ENCODE results near the gene ZNF784. TPM values are rescaled to one million over a fixed set of nuclear protein-coding genes. Genes with fewer than 3 reads are reported as not detected.
"Not testable (repeated sequence)": the region's sequence is repeated elsewhere in the genome, so short reads cannot be mapped to it uniquely, and the experiment has no call there.

Gene ZNF784
- polyA plus RNA-seq, 4 donors: 9.2 to 13.5 (median 11.2) TPM

DNA sequence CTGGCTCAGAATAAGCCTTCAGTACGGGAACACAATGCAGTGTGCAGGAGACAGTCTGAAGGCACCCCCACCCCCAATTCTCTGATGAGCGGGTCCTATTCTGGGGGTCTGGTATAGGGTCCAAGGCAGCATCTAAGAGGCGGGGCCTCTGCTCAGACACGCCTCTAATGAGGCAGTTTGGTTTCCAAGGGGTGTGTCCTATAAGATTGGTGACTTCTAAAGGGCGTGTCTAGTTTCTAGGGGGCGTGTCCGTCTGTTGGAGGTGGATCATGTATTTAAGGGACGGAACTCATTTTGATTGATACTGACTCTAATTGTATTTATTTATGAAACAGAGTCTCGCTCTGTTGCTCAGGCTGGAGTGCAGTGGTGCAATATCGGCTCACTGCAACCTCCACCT lies 33.7 kb downstream of the ZNF784 start:
- no peak for DNase-seq (ENCODE audit: low read depth in 4 of 4, low spot score in 3 of 4)

DNA sequence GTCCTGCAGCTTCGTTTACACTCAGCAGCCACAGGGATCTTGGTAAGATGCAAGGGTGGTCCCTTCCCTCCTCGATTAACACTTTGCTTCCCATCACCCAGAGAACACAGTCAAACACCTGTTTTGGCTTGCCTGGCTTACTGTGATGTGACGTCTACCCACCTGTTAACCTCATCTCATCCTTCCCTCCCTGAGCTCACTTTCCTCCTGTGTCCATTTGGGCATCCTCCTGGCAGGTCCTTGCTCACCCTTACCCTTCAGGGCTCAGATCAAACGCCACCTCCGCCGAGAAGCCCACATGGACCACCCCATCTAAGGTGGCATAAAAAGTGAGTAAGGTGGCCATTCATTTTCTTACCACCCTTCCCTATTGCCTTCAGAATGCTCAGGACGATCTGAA lies 34.3 kb downstream of the ZNF784 start:
- DNase-seq (ENCODE audit: low read depth in 4 of 4, low spot score in 3 of 4): no peak

DNA sequence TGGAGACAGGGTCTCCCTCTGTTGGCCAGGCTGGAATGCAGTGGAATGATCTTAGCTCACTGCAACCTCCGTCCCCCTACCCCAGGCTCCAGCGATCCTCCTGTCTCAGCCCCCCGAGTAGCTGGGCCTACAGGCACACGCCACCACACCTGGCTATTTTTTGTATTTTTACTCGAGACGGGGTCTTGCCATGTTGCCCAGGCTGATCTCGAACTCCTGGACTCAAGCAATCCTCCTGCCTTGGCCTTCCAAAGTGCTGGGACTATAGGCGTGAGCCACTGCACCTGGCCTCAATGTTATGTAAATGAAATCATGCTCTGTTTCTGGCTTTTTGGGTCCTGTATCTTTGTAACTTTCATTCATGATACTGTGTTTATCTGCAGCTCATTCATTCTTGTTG lies 35.6 kb downstream of the ZNF784 start:
- DNase-seq (ENCODE audit: low read depth in 4 of 4, low spot score in 3 of 4): no peak

DNA sequence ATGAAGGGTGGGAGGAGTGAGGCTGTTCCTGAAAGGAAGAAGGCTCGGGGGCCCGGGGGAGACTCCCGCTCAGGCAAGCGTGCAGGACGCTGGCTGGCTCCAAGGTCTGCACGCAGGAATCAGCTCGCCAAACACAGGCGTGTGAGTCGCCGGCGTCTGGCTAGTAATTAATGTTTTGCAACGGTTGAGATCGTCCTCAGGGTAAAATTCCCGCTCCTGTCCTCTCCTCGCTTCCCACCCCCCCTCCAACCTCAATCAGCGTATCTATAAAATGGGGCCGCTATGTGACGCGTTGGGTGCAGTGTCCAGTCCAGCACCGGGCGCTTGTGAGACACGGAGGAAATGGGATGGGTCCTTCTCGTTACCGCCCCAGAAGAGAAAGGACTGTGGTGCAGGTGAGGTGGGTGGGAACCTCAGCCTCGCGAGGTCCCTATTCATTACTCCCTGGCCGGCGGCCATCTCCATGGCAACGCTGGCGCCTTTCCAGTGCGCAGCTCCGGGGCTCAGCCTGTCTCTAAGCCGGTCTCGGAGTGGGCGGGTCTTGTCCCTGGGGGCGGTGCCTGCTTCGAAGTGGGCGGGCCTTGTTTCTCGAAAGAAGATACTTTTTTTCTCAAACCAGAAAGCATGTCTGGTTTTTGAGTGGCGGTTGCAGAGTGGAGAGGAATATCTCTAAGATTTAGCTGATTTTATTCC lies 37.2 kb downstream of the ZNF784 start:
- DNase-seq (ENCODE audit: low read depth in 4 of 4, low spot score in 3 of 4): peak; percentile 89 to 95 (median 92)

DNA sequence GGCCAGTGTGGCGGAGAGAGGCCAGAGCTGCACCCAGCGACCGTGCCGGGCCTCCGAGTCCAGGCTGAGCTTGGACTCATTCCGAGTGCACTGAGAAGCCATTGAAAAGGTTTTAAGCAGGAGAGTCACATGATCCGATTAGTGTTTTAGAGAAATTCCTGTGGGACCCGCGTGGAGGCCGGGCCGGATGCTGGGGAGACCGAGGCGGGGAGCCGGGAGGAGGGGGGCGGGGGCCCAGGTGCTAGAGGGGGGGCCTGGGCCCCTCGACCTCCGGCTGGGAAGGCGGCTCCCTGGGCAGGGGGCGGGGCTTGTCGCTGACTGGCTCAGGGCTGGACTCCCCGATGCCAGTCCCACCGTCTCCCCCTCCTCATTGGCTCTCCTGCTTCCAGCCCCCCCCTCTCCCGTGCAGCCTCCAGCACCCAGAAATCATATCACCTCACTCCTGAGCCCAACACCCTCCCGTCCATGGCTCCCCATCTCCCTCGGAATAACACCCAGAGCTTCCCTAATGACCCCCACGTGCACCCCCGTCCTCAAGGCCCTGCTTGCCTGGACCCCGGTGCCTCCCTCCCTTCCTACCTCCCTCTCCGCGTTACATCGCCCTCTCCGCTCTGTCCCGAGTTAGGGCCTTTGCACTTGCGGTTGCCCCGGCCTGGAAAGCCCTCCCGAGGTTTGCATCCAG lies 38.6 kb downstream of the ZNF784 start:
- peak in 3 of 4 donors; percentile 68 to 79 (median 77) for DNase-seq (ENCODE audit: low read depth in 4 of 4, low spot score in 3 of 4)

DNA sequence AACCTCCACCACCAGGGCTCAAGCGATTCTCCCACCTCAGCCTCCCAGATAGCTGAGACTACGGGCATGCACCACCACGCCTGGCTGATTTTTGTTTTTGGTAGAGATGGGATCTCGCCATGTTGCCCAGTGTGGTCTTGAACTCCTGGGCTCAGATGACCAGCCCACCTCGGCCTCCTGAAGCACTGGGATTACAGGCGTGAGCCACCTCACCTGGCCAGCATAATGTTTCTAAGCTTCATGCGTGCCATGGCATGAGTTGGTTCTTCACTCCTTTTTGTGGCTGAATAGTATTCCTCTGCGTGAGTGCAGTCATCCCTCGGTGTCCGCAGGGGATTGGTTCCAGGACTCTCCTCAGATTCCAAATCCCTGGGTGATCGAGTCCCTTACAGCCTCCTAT lies 39.5 kb downstream of the ZNF784 start:
- no peak for DNase-seq (ENCODE audit: low read depth in 4 of 4, low spot score in 3 of 4)

DNA sequence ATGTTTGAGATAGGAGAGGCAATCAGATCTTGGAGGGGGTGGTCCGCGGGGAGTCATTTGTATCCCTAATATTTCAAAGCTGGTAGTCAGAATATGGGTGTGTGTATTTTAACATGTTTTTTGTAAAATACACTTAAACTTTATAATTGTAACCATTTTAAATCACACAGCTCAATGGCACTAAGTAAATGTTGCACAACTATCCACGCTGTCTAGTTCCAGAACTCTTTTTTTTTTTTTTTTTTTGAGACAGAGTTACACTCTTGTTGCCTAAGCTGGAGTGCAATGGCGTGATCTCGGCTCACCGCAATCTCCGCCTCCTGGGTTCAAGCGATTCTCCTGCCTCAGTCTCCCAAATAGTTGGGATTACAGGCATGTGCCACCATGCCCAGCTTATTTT lies 40.5 kb downstream of the ZNF784 start:
- not testable (repeated sequence) for DNase-seq (ENCODE audit: low read depth in 4 of 4, low spot score in 3 of 4)

DNA sequence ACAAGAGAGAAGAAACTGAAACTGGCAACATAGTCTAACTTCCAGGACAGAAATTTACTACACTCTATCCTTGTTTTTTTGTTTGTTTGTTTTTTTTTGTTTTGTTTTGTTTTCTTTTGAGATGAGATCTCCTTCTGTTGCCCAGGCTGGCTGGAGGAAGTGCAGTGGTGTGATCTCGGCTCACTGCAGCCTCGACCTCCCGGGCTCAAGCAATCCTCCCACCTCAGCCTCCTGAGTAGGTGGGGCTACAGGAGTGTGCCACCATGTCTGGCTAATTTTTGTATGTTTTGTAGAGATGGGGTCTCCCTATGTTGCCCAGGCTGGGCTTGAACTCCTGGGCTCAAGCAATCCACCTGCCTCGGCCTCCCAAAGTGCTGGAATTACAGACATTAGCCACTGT lies 42.1 kb downstream of the ZNF784 start:
- not testable (repeated sequence) for DNase-seq (ENCODE audit: low read depth in 4 of 4, low spot score in 3 of 4)

DNA sequence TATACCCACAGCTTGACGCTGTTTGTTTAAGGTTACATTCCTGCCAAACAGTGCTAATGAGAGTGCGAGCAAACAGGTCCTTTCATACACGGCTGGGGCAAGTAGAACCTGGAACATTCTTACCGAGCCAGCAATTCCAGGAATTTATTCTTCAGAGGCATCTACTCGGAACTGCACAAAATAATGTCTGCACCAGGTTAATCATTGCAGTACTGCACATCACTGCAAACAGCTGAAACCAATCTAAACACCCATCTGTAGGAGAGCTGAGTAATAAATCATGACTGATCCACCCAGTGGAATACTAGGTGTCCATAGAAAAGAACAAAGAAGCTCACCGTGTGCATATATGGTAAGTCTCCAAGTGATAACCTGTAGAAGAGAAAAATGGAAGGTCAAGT lies 42.5 kb downstream of the ZNF784 start:
- peak in 1 of 4 donors; percentile 59 for DNase-seq (ENCODE audit: low read depth in 4 of 4, low spot score in 3 of 4)

DNA sequence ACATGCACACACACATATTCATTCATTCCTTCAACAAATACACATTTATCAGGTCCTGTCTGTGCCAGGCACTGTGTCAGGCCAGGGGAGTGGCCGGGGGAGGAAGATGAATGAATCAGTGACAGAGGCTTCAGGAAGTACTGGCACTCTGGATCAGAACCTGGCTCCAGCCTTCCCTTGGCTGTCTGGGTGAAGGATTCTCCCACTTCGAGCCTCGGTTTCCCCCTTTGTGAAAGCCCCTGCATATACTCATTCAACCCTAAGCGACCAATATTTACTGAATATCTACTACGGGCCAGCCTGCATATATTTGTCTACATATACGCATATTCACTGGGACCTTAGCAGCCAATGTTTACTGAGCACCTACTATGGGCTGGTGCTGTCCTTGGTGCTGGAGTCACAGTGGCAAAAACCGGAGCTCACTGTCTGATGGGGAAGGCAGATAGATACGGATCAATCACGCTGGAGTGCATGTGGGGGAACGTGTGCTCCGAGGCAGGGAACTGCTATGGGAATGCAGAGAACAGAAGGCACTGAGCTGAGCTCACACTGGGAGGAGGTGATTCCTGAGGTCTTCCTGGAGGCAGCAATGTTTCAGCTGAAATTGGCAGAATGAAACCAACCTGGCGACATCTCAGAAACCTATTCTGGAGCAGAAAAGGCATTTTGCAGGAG lies 43.1 kb downstream of the ZNF784 start:
- DNase-seq (ENCODE audit: low read depth in 4 of 4, low spot score in 3 of 4): no peak

DNA sequence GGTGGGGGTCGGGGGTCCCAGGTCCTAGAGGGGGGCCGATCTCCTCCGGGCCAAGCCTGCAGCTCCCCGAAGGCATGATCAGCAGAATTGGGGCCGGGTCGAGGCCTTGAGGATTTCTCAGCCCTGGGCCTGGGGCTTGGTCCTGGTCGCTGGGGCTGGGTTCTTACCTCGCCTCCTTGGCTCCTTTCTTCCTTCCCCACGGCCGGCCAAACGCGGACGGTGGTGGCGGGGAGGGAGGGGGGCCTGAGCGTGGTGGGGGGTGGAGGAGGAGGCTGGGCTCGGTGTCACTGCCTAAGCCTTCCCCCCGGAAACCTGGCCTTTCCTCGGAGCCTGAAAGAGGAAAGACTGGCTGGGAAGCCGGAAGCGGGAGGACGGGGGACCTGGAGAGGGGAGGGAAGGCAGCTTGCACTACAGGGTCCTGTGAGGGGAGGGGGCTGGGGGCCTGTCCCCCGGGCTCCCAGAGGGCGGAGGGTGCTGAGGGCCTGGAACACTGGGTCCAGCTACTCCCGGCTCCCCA lies 43.7 kb downstream of the ZNF784 start, which contains the start of gene ZNF579:
ZNF579 (minus strand) TSS at position 221 of the 517 bp plus-strand sequence. CDS start 1,209 bp downstream, outside the sequence.
- peak; percentile 81 to 85 (median 84) for DNase-seq (ENCODE audit: low read depth in 4 of 4, low spot score in 3 of 4)

DNA sequence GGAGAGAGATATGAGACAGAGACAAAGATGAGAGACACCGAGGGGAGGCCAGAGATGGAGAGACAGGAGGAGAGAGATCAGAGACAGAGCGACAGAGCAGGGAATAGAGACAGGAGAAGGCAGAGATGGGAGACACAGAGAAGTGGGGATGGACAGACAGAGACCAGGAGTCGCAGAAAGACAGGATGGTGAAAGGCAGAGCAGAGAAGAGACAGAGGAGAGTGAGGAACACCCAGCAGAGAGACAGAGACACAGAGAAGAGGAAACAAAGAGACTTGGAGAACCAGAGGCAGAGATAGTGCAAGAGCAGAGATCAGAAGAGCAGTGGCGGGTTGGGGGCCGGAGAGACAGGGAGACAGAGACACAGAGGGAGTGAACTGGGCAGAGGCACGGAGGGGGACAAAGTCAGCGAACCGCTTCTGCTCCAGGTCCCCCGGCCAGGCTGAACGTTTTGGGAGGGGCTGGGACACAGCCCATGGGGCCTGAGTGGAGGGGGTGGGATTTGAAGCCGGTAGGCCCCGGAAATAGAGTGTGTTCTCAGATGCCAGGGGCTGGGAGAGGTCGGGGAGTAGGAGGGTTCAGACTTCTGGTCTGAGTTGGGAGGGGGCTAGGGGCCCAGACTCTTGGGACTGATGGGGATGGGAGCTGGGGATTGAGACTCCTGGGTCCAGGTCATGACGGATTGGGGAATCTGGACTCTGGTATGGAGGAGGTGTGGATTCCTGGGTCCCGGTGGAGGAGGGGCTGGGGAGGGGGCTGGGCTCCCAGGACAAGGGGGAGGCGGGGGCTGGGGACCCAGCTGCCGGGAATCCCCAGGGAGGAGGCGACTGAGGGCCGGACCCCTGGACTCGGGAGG lies 44.4 kb downstream of the ZNF784 start:
- DNase-seq (ENCODE audit: low read depth in 4 of 4, low spot score in 3 of 4): no peak

DNA sequence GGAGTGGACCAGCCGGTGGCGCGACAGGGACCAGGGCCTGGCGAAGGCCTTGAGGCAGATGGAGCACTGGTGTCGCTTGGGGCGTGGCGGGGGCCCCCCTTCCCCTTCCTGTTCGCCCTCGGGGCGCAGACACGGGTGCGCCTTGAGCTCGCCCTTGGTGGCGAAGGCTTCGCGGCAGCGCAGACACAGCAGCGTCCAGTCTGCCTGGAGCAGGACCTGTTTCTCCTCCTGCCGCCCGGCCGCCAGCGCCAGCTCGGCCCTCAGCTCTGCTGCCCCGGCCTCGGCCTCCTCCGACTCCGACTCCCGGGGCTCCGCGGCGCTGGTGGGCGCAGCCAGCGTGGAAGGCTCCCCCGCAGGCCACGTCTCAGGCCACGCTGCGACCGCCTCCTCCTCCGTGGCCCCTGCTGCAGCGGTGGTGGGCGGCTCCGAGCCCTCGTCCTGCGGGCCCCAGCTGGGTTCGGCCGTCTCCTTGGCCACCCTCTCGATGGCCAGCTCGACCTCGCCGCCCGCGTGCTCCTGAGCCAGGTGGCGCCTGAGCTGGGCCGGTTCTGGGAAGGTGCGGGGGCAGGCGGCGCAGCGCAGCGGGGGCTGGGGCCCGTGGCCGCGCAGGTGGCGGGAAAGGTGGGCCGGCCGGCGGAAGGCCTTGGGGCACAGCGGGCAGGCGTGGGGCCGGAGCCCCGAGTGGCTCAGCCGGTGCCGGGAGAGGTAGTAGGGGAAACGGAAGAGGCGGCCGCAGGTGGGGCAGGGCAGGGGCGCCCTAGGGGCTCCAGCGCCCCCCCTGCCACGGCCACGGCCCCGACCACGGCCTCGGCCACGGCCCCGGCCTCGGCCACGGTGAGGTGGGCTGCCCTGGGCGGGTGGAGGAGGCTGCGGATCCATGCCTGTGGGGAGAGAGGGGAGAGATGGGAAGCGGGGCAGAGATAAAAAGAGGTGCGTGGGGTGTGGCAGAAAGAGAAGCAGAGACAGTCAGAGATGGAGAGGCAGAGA lies 45.3 kb downstream of the ZNF784 start:
- DNase-seq (ENCODE audit: low read depth in 4 of 4, low spot score in 3 of 4): no peak

DNA sequence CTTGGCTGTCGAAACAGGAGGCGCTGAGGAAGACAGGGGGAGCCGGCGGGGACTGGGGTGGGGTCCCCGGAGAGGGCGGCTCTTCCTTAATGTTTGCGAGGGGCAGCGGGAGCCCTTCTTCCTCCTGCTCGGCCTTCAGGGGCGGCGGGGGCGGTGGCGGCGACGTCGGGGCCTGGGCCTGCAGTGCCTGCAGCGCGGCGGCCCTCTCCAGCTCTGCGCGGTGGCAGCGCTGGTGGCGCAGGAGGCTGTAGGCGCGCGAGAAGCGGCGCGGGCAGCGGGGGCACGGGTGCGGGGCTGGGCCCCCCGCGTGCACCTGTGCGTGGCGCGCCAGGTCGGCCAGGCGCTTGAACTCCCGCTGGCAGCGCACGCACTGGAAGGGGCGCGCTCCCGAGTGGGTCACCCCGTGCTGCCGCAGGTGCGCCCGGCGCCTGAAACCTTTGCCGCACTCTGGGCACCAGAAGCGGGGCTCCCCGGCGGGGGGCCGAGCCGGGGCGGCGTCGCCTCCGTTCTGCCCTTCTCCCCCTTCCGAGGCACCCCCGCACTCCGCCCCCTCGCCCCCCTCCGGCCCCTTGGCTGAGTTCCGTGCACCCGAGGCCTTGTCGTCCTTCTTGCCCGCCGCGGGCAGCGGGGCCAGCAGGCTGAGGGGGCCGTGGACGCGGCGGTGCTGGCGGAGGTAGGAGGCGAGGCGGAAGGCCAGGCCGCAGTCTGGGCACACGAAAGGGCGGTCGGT lies 46.2 kb downstream of the ZNF784 start:
- DNase-seq (ENCODE audit: low read depth in 4 of 4, low spot score in 3 of 4): no peak

DNA sequence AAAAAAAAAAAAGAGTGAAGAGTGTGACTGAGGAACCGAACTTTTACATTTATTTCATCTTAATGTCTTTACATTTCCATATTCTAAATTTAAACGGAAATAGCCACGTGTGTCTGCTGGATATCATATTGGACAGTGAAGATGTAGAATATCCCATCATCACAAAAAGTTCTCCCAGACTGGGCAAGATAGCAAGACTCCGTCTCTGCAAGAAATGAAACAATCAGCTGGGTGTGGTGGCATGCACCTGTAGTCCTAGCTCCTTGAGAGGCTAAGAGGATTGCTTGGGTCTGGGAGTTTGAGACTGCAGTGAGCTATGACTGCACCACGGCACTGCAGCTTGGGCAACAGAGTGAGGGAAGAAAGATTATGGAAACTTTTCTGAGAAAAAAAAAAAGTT lies 47.6 kb downstream of the ZNF784 start:
- DNase-seq (ENCODE audit: low read depth in 4 of 4, low spot score in 3 of 4): no peak

DNA sequence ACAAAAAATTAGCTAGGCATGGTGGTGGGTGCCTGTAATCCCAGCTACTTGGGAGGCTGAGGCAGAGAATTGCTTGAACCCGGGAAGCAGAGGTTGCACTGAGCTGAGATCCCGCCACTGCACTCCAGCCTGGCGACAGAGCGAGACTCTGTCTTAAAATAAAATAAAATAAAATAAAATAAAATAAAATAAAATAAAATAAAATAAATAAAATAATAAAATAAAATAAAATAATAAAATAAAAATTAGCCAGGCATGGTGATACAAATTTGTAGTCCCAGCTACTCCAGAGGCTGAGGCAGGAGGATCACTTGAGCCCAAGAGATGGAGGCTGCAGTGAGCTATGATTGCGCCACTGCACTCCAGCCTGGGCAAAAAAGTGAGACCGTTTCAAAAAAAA lies 50.4 kb downstream of the ZNF784 start:
- DNase-seq (ENCODE audit: low read depth in 4 of 4, low spot score in 3 of 4): not testable (repeated sequence)

Data from right renal pelvis (tissue), 4 donors.